SHP77 (cell line): ENCODE results near the gene NIPBL.
"Not testable (repeated sequence)": the region's sequence is repeated elsewhere in the genome, so short reads cannot be mapped to it uniquely, and the experiment has no call there.

ENCODE experiments used
- DNase-seq, 2 experiments: peaks; one replicate each; lab custom pipeline; 2025; lab: John Stamatoyannopoulos, UW

Gene NIPBL

GRCh38 chr5:37028910-37029309 is 152.3 kb downstream of the NIPBL start:
- DNase-seq, result no peak

- DNase-seq, result no peak
These were observed 152.9 kb downstream of the NIPBL start for GRCh38 chr5:37029436-37029835.

GRCh38 chr5:37034955-37035354 is 158.4 kb downstream of the NIPBL start:
- no peak for DNase-seq

- DNase-seq, result no peak
These were observed 161.3 kb downstream of the NIPBL start for GRCh38 chr5:37037840-37038239.

GRCh38 chr5:37039824-37040223 is 163.3 kb downstream of the NIPBL start:
- no peak for DNase-seq

GRCh38 chr5:37043693-37044092 is 167.1 kb downstream of the NIPBL start:
- peak in 1 of 2 experiments; percentile 3 for DNase-seq

- DNase-seq, result no peak
These were observed 167.6 kb downstream of the NIPBL start for GRCh38 chr5:37044120-37044519.

- no peak for DNase-seq
These were observed 169.1 kb downstream of the NIPBL start for GRCh38 chr5:37045703-37046102.

- DNase-seq, result no peak
These were observed 171.4 kb downstream of the NIPBL start for GRCh38 chr5:37047947-37048346.

GRCh38 chr5:37054391-37054790 is 177.8 kb downstream of the NIPBL start:
- no peak for DNase-seq

GRCh38 chr5:37055383-37055990 is 178.9 kb downstream of the NIPBL start:
- no peak for DNase-seq

- no peak for DNase-seq
These were observed 180.2 kb downstream of the NIPBL start for GRCh38 chr5:37056762-37057161.

GRCh38 chr5:37060030-37060429 is 183.5 kb downstream of the NIPBL start:
- no peak for DNase-seq

GRCh38 chr5:37063739-37064138 is 187.2 kb downstream of the NIPBL start:
- no peak for DNase-seq

- DNase-seq, result no peak
These were observed 187.9 kb downstream of the NIPBL start for GRCh38 chr5:37064442-37064841.

GRCh38 chr5:37071487-37071886 is 194.9 kb downstream of the NIPBL start:
- no peak for DNase-seq

- DNase-seq, result no peak
These were observed 195.5 kb downstream of the NIPBL start for GRCh38 chr5:37071901-37072581.

- no peak for DNase-seq
These were observed 198.9 kb downstream of the NIPBL start for GRCh38 chr5:37075399-37075950.

GRCh38 chr5:37077146-37077545 is 200.6 kb downstream of the NIPBL start:
- no peak for DNase-seq

GRCh38 chr5:37080697-37081096 is 204.1 kb downstream of the NIPBL start:
- no peak for DNase-seq

- not testable (repeated sequence) for DNase-seq
These were observed 206.4 kb downstream of the NIPBL start for GRCh38 chr5:37082977-37083376.

GRCh38 chr5:37086026-37086425 is 209.5 kb downstream of the NIPBL start:
- DNase-seq, result not testable (repeated sequence)

- DNase-seq, result no peak
These were observed 210.1 kb downstream of the NIPBL start for GRCh38 chr5:37086466-37087173.
